ENCODE data around the gene OSMR.

DNA sequence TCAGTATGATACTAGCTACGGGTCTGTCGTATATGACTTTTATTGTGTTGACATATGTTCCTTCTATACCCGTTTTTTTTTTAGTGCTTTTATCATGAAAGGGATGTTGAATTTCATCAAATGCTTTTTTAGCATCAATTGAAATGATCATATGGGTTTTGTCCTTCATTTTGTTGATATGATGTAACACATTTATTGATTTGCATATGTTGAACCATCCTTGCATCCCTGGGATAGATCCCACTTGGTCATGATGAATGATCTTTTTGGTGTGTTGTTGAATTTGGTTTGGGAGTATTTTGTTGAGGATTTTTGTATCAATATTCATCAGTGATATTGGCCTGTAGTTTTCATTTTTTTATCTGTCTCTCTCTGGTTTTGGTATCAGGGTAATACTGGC is 50.9 kb downstream of the OSMR start:
- TF ChIP-seq, protein P1, sequence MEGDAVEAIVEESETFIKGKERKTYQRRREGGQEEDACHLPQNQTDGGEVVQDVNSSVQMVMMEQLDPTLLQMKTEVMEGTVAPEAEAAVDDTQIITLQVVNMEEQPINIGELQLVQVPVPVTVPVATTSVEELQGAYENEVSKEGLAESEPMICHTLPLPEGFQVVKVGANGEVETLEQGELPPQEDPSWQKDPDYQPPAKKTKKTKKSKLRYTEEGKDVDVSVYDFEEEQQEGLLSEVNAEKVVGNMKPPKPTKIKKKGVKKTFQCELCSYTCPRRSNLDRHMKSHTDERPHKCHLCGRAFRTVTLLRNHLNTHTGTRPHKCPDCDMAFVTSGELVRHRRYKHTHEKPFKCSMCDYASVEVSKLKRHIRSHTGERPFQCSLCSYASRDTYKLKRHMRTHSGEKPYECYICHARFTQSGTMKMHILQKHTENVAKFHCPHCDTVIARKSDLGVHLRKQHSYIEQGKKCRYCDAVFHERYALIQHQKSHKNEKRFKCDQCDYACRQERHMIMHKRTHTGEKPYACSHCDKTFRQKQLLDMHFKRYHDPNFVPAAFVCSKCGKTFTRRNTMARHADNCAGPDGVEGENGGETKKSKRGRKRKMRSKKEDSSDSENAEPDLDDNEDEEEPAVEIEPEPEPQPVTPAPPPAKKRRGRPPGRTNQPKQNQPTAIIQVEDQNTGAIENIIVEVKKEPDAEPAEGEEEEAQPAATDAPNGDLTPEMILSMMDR (conservative IDR thresholded peaks at IDR 0.05; ENCODE audit: low read length) = no peak
- no peak for TF ChIP-seq EZH2phosphoT487 (IDR thresholded peaks at IDR 0.05; ENCODE audit: borderline replicate concordance, low read depth, low read length)

Measured in OCI-LY7 (cell line).